ENCODE data around the gene ZFAND5.

DNA sequence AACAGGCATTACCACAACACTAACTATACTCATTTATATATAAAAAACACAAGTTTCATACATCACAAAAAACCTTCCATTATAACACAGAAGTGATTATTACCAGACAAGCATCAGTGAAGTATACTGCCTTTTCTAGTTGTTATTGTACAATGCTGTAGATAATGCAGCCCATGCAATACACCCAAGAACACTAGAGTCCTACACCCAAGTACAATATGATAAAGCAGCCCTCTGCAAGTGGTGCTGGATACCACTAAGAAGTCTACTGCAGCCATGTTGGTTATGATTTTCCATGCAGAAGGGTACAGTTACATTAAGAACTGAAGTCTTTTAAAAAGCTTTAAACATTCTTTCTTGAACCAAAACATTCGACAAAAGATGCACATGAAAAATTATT, 10.3 kb downstream of the ZFAND5 start:
- TF ChIP-seq CTCF (IDR thresholded peaks at IDR 0.05 in 4 of 5, conservative IDR thresholded peaks at IDR 0.05 in 1 of 5), result no peak
- peak in 1 of 2 donors; percentile 24 for TF ChIP-seq POLR2A (IDR thresholded peaks at IDR 0.05)

Data from gastrocnemius medialis (tissue), 4 donors.